ENCODE measurements around the gene ME2.

DNA sequence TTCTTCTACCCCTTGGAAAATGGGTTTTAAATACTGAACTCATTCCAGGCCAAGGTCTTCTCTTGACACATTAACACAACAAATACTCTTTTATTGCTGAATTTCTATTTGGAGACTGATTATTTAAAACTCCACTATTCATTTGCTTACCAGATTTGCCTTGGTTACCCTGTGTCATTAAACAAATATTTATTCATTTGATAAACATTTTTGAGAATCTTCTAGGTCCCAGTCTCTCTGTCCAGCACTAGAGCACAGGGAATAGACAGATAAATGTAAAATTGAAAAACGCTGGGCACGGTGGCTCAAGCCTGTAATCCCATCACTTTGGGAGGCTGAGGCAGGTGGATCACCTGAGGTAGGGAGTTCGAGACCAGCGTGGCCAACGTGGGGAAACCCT is 49.3 kb upstream of the ME2 start:
- no peak for TF ChIP-seq BCL11A (IDR thresholded peaks at IDR 0.05; ENCODE audit: low read depth in 2 of 2, low read length in 2 of 2)
- no peak for TF ChIP-seq RFX5 (IDR thresholded peaks at IDR 0.05; ENCODE audit: borderline replicate concordance, low read depth, low read length)
- TF ChIP-seq CREB1 (IDR thresholded peaks at IDR 0.05), result no peak
- TF ChIP-seq, protein P1, sequence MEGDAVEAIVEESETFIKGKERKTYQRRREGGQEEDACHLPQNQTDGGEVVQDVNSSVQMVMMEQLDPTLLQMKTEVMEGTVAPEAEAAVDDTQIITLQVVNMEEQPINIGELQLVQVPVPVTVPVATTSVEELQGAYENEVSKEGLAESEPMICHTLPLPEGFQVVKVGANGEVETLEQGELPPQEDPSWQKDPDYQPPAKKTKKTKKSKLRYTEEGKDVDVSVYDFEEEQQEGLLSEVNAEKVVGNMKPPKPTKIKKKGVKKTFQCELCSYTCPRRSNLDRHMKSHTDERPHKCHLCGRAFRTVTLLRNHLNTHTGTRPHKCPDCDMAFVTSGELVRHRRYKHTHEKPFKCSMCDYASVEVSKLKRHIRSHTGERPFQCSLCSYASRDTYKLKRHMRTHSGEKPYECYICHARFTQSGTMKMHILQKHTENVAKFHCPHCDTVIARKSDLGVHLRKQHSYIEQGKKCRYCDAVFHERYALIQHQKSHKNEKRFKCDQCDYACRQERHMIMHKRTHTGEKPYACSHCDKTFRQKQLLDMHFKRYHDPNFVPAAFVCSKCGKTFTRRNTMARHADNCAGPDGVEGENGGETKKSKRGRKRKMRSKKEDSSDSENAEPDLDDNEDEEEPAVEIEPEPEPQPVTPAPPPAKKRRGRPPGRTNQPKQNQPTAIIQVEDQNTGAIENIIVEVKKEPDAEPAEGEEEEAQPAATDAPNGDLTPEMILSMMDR (IDR thresholded peaks at IDR 0.05; ENCODE audit: control extremely low read depth in 1 of 3, insufficient read depth in 1 of 3, low read depth in 1 of 3, low read length in 3 of 3), result no peak
- no peak for TF ChIP-seq SIN3A (conservative IDR thresholded peaks at IDR 0.05 in 1 of 2, IDR thresholded peaks at IDR 0.05 in 1 of 2; ENCODE audit: low read depth in 1 of 2, low read length in 2 of 2)

All from H1 (cell line).